ENCODE data around the gene NOL4L. TPM values are rescaled to one million over a fixed set of nuclear protein-coding genes. Genes with fewer than 3 reads are reported as not detected.
A peak's percentile ranks its signal among the peaks of the same experiment; 100 is the strongest.

The NOL4L gene
- total RNA-seq, 1 experiment from 2014 or later = 31.7 TPM

GRCh38 chr20:32582659-32583580 is 2.2 kb downstream of the NOL4L start:
- peaks cover 21 to 27% of the 10 kb centered on the region in 2 experiments for H3K4me1 Mint-ChIP-seq
- no peak overlapping the region for H2AFZ ChIP-seq (ENCODE audit: low read length)

More at GRCh38 chr20:32582659-32583580, 2.2 kb downstream of the NOL4L start:
- H2BK20ac ChIP-seq (ENCODE audit: low read depth, low read length, poor library complexity, severe bottlenecking) = no peak overlapping the region
- no peak overlapping the region for H3K23ac ChIP-seq (ENCODE audit: insufficient read length, low read depth, low read length)
- H3K4me1 ChIP-seq (ENCODE audit: insufficient read depth, low read length) = 0 out of 2 replicates have a peak, but pooled peaks cover 2% of the 10 kb centered on the region
- H3K18ac ChIP-seq (ENCODE audit: insufficient read length, low read depth, low read length) = no peak overlapping the region
- H2BK15ac ChIP-seq (ENCODE audit: low read depth, low read length) = no peak overlapping the region
- H4K20me1 ChIP-seq (ENCODE audit: control insufficient read depth, insufficient read depth, insufficient read length) = no peaks in the 10 kb centered on the region
- H3K14ac ChIP-seq (ENCODE audit: insufficient read depth, low read length) = no peak overlapping the region
- H3K56ac ChIP-seq (ENCODE audit: insufficient read length, low read depth, low read length) = no peak overlapping the region
- H3T11ph ChIP-seq (ENCODE audit: low read length) = no peak overlapping the region
- H3K79me1 ChIP-seq (ENCODE audit: insufficient read depth, low read depth, low read length, poor library complexity, severe bottlenecking) = no peaks in the 10 kb centered on the region
- no peak overlapping the region for H2BK120ac ChIP-seq (ENCODE audit: low read depth, low read length, poor library complexity, severe bottlenecking)
- no peak overlapping the region for H3K4ac ChIP-seq (ENCODE audit: low read depth, low read length)
- no peak overlapping the region for H4K5ac ChIP-seq (ENCODE audit: insufficient read length, low read depth, low read length)
- no peak overlapping the region for H2AK5ac ChIP-seq (ENCODE audit: insufficient read length, low read length)
- H3K36me3 Mint-ChIP-seq (ENCODE audit: insufficient read depth in 1 of 3, low read depth in 3 of 3) = peaks cover 0 to 2% (median 0%) of the 10 kb centered on the region in 3 experiments; a peak in 1 of 7 replicates
- H3K9ac ChIP-seq (ENCODE audit: extremely low read depth, insufficient read length, low read length) = no peak overlapping the region
- no peak overlapping the region for H2BK5ac ChIP-seq (ENCODE audit: insufficient read length, low read length)
- peaks cover 7% of the 10 kb centered on the region for H3K23me2 ChIP-seq (ENCODE audit: insufficient read length, low read depth, low read length, poor library complexity, severe bottlenecking)
- H3K4me2 ChIP-seq (ENCODE audit: insufficient read depth, insufficient read length, low read length) = peak overlapping the region; percentile 4
- H3K4me3 Mint-ChIP-seq = peak overlapping the region; percentile 50 to 77
- H4K91ac ChIP-seq (ENCODE audit: insufficient read length, low read depth, low read length) = no peak overlapping the region
- no peaks in the 10 kb centered on the region; a peak in 1 of 5 replicates for H3K9me3 Mint-ChIP-seq
- peaks cover 13% of the 10 kb centered on the region; the same call in 1 of the 2 replicates for H3K27me3 ChIP-seq (ENCODE audit: insufficient read depth, low read length)
- no peak for TF ChIP-seq CTCF (conservative IDR thresholded peaks at IDR 0.05)
- no peak overlapping the region for H3K27ac ChIP-seq (ENCODE audit: insufficient read length, low read depth, low read length)
- H3K27ac Mint-ChIP-seq = no peak overlapping the region
- no peaks in the 10 kb centered on the region for H3K79me2 ChIP-seq (ENCODE audit: insufficient read depth, low read length)
- H2BK12ac ChIP-seq (ENCODE audit: insufficient read length, low read depth, low read length) = no peak overlapping the region
- no peak for DNase-seq
- H3K27me3 Mint-ChIP-seq (ENCODE audit: low read depth) = peaks cover 70% of the 10 kb centered on the region
- no peak overlapping the region for H4K8ac ChIP-seq (replicated peaks; ENCODE audit: insufficient read length, low read depth, low read length)
- no CpG with 5 or more reads among the region's 91 CpGs for whole genome bisulfite sequencing (ENCODE audit: extremely low coverage, insufficient read length, low lambda C conversion rate)
- H3K9me3 ChIP-seq (ENCODE audit: control insufficient read depth, low read depth, low read length) = no peaks in the 10 kb centered on the region
